GM18951 (cell line): Measurements from ENCODE around the gene YY1.
A peak's percentile ranks its signal among the peaks of the same experiment; 100 is the strongest.
"Not testable (repeated sequence)": the region's sequence is repeated elsewhere in the genome, so short reads cannot be mapped to it uniquely, and the experiment has no call there.

ENCODE experiments used
- POLR2A ChIP-seq: IDR thresholded peaks from 4 replicates; pipeline ENCODE4 v1.6.1; 2011; ENCODE audit warnings: mild to moderate bottlenecking; ENCODE audit not compliant: insufficient read length, insufficient read depth; ENCODE audit errors: extremely low read depth
- in situ Hi-C: fragments of 300-500 bp; cut with MboI; formaldehyde crosslinking; loops from one replicate; pipeline ENCODE4 v1.12.0; 2022; ENCODE audit warnings: low sequenced_read_pairs, mixed read lengths, inconsistent platforms; ENCODE audit not compliant: unreplicated experiment

YY1 gene

GRCh38 chr14:100224229-100224866 lies 14.6 kb upstream of the YY1 start:
- in situ Hi-C loops, result no loop called here
- TF ChIP-seq POLR2A, result no peak

DNA sequence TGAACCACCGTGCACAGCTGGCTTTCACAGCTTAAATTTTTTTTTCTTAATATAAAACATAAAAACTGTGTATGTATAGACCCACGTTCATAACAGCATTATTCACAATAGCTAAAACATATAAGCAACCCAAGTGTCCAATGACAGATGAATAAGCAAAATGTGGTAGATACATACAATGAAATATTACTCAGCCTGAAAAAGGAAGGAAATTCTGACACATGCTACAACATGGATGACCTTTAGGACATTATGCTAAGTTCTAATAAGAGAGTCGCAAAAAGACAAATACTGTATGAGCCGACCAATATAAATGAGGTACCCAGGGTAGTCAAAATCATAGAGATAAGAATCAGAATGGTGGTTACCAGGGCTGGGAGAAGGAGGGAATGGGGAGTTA lies 13.8 kb upstream of the YY1 start:
- in situ Hi-C loops, result no loop called here
- TF ChIP-seq POLR2A, result no peak

GRCh38 chr14:100230361-100230760 lies 8.6 kb upstream of the YY1 start:
- in situ Hi-C loops, result no loop called here
- no peak for TF ChIP-seq POLR2A

- in situ Hi-C loops, result no loop called here
- TF ChIP-seq POLR2A, result no peak
Measured at GRCh38 chr14:100234511-100234910, 4.4 kb upstream of the YY1 start.

DNA sequence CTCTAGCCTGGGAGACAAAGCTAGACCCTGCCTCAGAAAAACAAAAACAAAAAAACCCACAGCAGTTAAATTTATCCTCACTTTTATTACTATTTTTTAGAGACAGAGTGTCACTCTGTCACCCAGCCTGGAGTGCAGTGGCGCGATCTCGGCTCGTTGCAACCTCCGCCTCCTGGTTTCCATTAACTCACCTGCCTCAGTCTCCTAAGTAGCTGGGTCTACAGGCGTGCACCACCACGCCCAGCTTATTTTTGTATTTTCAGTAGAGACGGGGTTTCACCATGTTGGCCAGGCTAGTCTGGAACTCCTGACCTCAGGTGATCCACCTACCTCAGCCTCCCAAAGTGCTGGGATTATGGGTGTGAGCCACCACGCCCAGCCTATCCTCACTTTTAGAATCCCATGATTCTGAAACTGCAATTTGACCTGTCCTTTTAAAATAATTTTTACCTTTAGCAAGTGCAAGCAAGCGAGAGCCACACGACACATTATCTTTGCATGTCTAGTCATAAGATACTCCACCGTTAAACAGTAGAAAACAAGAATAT lies 2.6 kb upstream of the YY1 start:
- in situ Hi-C loops, result not testable (repeated sequence)

DNA sequence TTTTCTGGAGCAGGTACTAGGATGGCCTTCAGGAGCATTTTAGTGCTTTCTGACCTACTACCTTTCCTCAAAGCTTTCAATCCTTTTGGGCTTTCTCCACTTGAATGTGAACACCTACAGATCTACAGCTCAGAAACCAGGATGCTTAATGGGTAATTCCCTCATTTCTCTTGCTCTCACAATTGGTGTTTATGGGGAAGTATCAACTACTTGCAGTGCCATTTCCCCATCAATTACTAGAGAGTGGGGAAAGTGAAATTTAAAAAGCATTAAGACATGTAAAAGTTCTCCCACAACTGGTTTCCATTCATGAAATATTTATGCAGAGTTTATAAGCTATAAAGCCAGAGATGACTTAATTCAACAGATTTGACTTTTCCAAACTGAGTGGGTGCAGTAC lies 2.1 kb upstream of the YY1 start:
- no peak for TF ChIP-seq POLR2A
- in situ Hi-C loops, result no loop called here

- TF ChIP-seq POLR2A, result peak; percentile 29
- in situ Hi-C loops, result no loop called here
Measured at GRCh38 chr14:100237735-100238418, 1.1 kb upstream of the YY1 start.

DNA sequence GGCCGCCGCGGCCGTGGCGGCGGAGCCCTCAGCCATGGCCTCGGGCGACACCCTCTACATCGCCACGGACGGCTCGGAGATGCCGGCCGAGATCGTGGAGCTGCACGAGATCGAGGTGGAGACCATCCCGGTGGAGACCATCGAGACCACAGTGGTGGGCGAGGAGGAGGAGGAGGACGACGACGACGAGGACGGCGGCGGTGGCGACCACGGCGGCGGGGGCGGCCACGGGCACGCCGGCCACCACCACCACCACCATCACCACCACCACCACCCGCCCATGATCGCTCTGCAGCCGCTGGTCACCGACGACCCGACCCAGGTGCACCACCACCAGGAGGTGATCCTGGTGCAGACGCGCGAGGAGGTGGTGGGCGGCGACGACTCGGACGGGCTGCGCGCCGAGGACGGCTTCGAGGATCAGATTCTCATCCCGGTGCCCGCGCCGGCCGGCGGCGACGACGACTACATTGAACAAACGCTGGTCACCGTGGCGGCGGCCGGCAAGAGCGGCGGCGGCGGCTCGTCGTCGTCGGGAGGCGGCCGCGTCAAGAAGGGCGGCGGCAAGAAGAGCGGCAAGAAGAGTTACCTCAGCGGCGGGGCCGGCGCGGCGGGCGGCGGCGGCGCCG lies 381 bp downstream of the YY1 start:
- TF ChIP-seq POLR2A, result no peak
- in situ Hi-C loops, result no loop called here

GRCh38 chr14:100239840-100240667 lies 1.1 kb downstream of the YY1 start:
- in situ Hi-C loops, result no loop called here
- peak; percentile 41 for TF ChIP-seq POLR2A

- in situ Hi-C loops, result no loop called here
- TF ChIP-seq POLR2A, result no peak
Measured at GRCh38 chr14:100240668-100241032, 1.7 kb downstream of the YY1 start.

DNA sequence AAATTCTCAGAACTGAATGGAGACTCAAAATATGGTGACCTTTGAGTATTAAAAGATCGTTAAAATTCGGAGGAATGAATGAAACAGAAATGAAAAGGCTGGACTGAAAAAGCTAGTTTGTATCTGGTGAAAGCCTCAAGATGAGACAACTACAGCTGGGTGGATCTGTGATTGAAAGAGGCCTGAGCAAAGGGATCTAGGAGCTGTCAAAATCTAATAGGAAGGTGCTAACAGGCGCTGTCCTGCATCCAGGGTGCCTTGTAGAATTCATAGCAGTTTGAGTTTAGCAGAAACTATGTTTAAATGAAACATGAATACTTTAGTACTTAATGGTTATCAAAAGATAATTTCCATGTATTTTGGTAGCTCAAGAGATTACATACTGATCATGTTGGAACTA lies 2.3 kb downstream of the YY1 start:
- no peak for TF ChIP-seq POLR2A
- in situ Hi-C loops, result no loop called here

DNA sequence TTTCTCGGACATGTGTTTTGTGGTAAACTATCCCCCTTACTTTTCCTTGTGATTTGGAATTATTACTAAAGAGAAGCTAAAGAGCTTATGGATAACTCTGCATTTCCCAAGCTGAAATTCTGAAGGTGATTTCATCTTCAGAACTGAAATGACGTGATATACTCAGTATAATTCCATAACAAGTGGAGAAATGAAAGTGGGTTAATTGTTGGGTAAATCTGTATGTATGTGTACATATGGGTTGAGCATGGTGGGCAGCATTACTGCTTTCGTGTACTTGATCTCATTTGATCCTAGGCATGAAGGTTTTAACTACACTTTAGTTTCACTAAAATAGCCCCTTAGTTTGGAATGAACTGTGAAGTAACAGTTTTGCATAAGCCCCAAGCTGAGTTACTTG lies 4.1 kb downstream of the YY1 start:
- no peak for TF ChIP-seq POLR2A
- in situ Hi-C loops, result no loop called here

GRCh38 chr14:100246809-100247428 lies 8.0 kb downstream of the YY1 start:
- no peak for TF ChIP-seq POLR2A
- in situ Hi-C loops, result no loop called here
